Mesothelial cell of epicardium (in vitro differentiated cells): ENCODE results near the gene CHRNG. TPM values are rescaled to one million over a fixed set of nuclear protein-coding genes. Genes with fewer than 3 reads are reported as not detected.
"Not testable (repeated sequence)": the region's sequence is repeated elsewhere in the genome, so short reads cannot be mapped to it uniquely, and the experiment has no call there.

Source experiments
- DNase-seq, 2 experiments: peaks; one replicate each; pipeline ENCODE4 v3.0.0; 2021; ENCODE audit warnings: low spot score in 2 of 2; ENCODE audit not compliant: unreplicated experiment in 2 of 2
- H3K27ac Mint-ChIP-seq: 2 replicates; pipeline ENCODE4 v1.8.0; 2021; ENCODE audit warnings: mixed read lengths
- H3K27me3 Mint-ChIP-seq: 2 replicates; pipeline ENCODE4 v1.8.0; 2021; ENCODE audit warnings: low read depth, mixed read lengths
- H3K36me3 Mint-ChIP-seq: 2 replicates; pipeline ENCODE4 v1.8.0; 2021; ENCODE audit warnings: mixed read lengths
- H3K4me1 Mint-ChIP-seq: 2 replicates; pipeline ENCODE4 v1.8.0; 2021; ENCODE audit warnings: mixed read lengths
- H3K4me3 Mint-ChIP-seq: 2 replicates; pipeline ENCODE4 v1.8.0; 2021; ENCODE audit warnings: mild to moderate bottlenecking, moderate library complexity, mixed read lengths
- H3K9me3 Mint-ChIP-seq: 2 replicates; pipeline ENCODE4 v1.8.0; 2021; ENCODE audit warnings: mixed read lengths
- total RNA-seq: library from RNA; stranded (reverse); gene quantifications from 3 replicates; pipeline ENCODE4 v1.2.1, GENCODE V29; 2021
- TF ChIP-seq, protein P1 (sequence below): fragments of 200-600 bp; sonication (generic); IDR thresholded peaks from one replicate; pipeline ENCODE4 v1.5.0; 2021; ENCODE audit warnings: antibody characterized with exemption; ENCODE audit not compliant: unreplicated experiment

CHRNG gene
- total RNA-seq, 1 donor from 2014 or later = not detected

DNA sequence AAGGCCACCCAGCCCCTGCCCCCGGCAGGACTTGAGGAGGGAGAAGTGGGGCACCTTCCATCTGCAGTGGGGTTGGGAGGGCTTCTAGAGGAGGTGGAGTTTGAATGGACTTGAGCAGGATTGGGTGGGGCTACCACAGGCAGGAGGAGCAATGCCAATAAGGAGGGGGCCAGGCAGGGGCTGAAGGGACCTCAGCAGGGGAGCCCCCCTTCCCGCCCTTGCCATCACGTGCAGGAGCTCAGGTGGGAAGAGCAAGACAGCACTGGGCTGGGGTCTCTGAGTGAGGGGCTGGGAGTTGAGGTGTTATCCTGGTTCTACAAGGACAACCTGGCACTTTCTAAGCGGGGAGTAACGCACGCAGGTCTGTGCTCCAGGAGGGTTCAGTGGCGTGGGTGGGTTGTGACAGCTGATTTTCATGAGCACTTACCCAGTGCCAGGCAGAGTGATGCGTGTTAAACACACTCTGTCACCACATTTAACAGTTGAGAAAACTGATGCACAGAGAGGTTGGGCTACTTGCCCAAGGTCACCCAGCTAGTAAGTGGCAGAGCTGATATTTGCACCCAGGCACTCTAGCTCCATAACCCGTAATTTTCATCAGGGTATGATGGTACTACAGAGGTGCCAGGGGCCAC is 8.7 kb upstream of the CHRNG start:
- Mint-ChIP-seq H3K4me3 (no peak overlapping the region), H3K4me1 (no peaks in the 10 kb centered on the region), H3K27me3 (peaks cover 37% of the 10 kb centered on the region), H3K36me3 (no peaks in the 10 kb centered on the region), H3K9me3 (no peaks in the 10 kb centered on the region), H3K27ac (no peak overlapping the region)
- TF ChIP-seq, protein P1, sequence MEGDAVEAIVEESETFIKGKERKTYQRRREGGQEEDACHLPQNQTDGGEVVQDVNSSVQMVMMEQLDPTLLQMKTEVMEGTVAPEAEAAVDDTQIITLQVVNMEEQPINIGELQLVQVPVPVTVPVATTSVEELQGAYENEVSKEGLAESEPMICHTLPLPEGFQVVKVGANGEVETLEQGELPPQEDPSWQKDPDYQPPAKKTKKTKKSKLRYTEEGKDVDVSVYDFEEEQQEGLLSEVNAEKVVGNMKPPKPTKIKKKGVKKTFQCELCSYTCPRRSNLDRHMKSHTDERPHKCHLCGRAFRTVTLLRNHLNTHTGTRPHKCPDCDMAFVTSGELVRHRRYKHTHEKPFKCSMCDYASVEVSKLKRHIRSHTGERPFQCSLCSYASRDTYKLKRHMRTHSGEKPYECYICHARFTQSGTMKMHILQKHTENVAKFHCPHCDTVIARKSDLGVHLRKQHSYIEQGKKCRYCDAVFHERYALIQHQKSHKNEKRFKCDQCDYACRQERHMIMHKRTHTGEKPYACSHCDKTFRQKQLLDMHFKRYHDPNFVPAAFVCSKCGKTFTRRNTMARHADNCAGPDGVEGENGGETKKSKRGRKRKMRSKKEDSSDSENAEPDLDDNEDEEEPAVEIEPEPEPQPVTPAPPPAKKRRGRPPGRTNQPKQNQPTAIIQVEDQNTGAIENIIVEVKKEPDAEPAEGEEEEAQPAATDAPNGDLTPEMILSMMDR = no peak
- no peak for DNase-seq

DNA sequence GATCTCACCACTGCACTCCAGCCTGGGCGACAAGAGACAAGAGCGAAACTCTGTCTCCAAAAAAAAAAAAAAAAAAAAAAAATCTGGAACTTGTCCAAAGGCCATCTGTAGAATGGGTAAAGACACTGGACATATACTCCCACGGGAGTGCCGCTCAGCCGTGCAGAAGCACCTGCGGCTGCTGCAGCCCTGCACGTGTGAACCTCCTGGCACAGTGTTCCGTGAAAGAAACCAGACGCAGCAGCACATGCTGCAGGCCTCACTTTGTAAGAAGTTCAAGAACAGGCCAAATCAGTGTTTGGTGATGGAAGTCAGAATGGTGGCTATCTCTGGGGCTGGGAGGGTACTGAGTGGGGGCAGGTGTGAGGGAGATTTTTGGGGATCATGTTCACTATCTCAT is 7.1 kb upstream of the CHRNG start:
- peaks cover 2% of the 10 kb centered on the region for H3K36me3 Mint-ChIP-seq
- peaks cover 25% of the 10 kb centered on the region for H3K27me3 Mint-ChIP-seq
- H3K4me1 Mint-ChIP-seq = no peaks in the 10 kb centered on the region
- H3K9me3 Mint-ChIP-seq = peaks cover 7% of the 10 kb centered on the region
- no peak overlapping the region for H3K4me3 Mint-ChIP-seq
- no peak overlapping the region for H3K27ac Mint-ChIP-seq
- TF ChIP-seq, protein P1 = no peak
- no peak for DNase-seq

DNA sequence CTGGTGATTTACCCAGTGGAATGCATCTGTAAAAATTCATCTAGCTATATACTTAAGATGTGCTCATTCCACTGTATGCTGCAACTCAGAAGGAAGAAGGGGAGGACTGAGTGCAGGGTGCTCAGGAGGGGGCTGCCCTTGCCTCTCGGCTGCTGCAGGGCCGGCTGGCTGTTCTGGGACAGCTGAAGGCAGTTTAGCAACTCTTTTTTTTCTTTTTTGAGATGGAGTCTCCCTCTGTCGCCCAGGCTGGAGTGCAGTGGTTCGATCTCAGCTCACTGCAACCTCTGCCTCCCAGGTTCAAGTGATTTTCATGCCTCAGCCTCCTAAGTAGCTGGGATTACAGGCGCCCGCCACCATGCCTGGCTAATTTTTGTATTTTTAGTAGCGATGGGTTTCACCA is 6.7 kb upstream of the CHRNG start:
- not testable (repeated sequence) for H3K36me3 Mint-ChIP-seq, H3K4me3 Mint-ChIP-seq, DNase-seq, H3K9me3 Mint-ChIP-seq, H3K27ac Mint-ChIP-seq, H3K4me1 Mint-ChIP-seq
- H3K27me3 Mint-ChIP-seq = peaks cover 23% of the 10 kb centered on the region

DNA sequence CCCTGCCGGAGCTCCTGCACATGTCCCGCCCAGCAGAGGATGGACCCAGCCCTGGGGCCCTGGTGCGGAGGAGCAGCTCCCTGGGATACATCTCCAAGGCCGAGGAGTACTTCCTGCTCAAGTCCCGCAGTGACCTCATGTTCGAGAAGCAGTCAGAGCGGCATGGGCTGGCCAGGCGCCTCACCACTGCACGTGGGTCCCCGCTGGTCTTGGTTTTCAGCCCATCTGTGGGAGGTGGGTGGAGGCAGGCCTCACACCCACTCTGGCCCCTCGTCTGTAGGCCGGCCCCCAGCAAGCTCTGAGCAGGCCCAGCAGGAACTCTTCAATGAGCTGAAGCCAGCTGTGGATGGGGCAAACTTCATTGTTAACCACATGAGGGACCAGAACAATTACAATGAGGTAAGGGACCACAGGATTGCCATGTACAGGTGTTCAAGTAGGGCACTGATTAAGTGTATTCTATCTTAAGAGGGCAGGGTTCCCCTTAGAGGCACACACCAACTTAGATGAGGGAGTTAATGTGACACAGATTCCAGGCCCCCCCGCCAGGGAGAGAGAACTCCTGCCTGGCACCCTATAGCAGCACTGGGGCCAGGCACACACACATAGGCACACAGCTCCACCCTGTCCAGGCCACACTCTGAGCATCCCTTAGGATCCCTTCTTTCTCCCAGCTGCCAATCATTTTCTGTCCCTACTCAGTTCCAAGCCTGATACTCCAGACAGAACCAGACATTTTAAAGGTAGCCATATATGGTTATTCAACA is 5.4 kb upstream of the CHRNG start:
- TF ChIP-seq, protein P1 = no peak
- H3K36me3 Mint-ChIP-seq = peaks cover 2% of the 10 kb centered on the region
- H3K4me1 Mint-ChIP-seq = peaks cover 6% of the 10 kb centered on the region
- no peak overlapping the region for H3K27ac Mint-ChIP-seq
- H3K27me3 Mint-ChIP-seq = peaks cover 10% of the 10 kb centered on the region
- H3K9me3 Mint-ChIP-seq = peaks cover 7% of the 10 kb centered on the region
- no peak for DNase-seq
- H3K4me3 Mint-ChIP-seq = no peak overlapping the region

GRCh38 chr2:232534940-232535651 is 4.4 kb upstream of the CHRNG start:
- H3K36me3 Mint-ChIP-seq = peaks cover 2% of the 10 kb centered on the region
- TF ChIP-seq, protein P1 = no peak
- peaks cover 5% of the 10 kb centered on the region for H3K27me3 Mint-ChIP-seq
- H3K4me3 Mint-ChIP-seq = no peak overlapping the region
- no peak overlapping the region for H3K27ac Mint-ChIP-seq
- no peak for DNase-seq
- H3K4me1 Mint-ChIP-seq = peaks cover 12% of the 10 kb centered on the region
- peaks cover 7% of the 10 kb centered on the region for H3K9me3 Mint-ChIP-seq
